ENCODE measurements around the gene SPATA19. TPM values are rescaled to one million over a fixed set of nuclear protein-coding genes. Genes with fewer than 3 reads are reported as not detected.

SPATA19 gene
- total RNA-seq, 1 donor from 2014 or later: not detected

DNA sequence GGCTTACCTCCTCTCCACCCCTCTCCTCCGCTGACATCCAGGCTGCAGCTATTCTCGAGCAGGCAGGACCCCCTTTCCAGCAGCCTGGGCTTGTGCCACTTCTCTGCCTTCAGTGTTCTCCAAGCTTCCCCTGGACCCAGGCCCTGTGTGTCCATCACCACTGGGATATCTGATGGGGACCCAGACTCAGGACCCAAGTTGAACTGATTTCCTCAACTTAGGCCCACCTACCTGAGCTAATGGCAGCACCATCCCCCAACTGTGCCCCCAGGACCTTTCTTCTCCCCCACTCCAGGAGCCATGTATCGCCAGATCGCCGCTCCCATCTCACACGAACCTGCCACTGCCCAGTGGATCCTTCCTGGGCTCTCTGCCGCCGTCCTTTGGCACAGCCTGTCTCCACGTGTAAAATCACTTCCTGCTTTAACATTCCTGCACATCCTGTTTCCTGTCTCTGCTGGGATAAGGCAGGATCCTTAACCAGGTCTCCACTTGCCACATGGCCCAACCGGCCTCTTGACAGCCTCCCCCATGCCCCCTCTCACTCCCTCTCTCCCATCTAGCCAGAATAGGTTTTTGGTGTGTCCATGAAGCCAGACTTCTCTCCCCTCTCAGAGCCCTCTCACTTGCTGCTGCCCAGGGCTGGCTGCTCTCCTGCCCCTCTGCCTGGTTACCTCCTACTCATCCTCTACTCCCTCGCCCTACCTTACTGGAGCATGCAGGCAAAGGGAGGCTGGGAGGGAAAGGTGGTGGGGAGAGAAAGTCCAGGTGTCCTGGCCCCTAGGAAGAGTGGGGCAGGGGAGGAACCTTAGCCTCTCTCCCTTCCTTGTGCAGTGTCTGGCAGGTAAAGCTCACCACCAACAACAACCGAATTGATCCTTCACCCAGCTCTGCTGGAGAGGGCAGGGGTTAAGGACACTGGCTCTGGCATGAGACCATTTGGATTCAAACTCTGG is 9.4 kb downstream of the SPATA19 start:
- no peak for DNase-seq (ENCODE audit: low spot score)

DNA sequence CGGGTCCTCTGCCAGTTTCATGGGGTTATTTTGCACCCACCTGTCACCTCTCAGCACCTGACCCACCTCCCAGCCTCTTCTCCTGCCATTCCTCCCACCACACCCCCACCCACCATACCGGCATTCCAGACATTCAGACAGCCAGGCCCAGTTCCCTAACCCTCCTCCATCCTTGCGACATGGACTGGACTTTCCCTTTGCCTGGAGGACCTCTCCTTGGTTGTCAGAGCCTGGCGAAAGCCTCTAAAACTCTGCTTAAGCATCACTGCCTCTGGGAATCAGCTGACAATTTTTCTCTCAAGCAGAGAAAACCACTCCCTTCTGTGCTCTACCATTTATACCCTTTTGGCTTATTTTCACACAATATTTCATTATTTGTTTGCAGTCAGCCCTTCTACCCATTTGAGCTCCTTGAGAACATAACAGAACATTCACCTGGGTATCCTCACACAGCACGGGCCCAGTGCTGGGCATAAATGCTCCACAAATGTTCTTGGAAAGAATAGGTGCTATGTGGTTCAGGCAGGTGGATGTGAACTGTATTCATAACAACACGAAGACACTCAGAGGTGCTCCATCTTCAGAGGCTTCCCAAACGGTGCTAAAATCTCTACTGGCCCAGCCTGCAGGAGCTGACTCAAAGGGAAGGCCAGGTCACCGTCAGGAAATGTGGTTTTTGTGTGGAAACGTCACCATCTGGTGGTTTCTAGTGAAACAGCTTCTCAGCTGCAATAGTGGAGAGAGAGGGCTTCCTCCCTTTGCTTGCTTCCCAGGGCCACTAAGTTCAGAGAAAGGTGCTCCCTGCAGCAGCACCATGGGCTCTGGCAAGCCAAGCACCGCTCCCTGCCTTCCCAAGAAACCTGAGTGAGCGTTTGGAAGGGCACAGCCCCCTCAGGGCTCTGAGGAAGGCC is 10.4 kb downstream of the SPATA19 start:
- peak; percentile 75 for DNase-seq (ENCODE audit: low spot score)

DNA sequence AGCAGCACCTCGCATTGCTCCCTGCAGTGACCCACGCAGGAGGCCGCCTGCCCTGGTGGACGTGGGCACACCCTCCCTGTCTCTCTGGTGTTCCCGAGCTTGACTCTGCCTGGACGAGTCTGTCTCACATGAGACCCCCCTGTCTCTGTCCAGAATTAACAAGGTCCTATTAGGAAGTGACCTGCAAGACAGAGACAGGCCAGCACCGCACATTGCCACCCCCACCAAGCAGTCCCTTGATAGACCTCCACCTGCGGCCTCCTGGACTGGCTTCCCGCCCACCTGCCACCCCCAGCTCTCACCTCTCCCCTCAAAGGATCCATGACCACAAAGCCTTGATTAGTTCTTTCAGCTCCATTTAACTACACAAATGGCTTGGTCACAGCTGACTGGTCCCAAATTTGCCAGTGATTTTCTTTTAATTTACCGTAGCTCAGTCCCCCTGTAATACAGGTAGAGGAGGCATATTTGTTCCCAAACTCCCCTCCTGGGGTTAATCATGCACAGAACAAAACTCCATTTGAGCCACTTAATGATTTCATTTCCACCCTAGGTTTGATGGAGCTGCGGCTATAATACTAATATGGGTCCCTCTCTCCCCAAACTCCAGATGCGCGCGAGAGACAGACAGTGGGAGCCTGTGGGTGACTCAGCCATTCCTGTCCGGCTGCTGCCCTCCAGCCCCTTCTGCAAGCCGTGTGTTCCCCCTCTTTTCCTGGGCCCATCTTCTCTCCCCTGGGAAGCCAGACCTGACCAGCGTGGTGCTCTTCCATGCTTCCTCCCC is 11.2 kb downstream of the SPATA19 start:
- DNase-seq (ENCODE audit: low spot score): no peak

DNA sequence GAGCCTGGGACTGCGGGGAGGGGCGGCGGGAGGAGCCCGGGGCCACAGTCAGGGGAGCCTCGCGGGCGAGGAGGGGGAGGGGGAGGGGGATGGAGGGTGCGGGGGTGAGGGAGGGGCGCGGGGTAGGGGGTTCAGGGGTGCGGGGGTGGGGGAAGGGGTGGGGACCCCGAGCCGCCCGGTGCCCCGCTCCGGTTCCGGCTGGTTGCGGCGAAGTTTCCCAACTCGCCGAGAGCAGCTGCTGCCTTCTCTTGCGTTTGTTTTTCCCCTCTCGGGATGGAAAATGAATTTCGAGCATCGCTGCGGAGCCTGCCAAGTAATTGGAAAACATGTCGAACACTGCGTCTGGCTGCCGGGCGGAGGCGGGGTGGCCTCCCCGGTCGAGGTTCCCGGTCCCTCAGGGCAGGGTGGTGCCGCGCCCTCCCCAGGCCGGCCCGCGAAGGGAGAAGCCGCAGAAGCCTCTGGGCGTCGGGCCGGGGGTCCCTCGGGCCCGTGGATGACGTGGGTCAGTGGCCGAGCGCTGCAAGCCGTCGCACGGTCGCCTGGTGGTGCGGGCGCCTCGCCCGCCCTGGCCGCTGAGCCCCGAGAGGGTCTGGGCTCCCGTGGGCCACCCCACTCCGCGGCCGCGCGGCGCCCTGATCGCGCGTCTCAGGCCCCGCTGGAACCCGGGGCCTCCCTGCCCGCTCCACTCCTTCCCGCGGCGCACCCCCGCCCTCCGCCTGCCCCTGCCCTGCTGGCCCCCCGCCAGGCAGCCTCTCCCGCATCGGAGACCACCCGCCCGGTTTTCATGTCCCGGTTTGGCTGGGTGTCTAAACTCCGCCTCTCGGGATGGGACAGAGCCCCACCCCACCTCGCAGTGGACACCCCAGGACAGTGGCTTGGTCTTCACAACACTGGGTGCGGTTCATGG is 12.1 kb downstream of the SPATA19 start:
- no peak for DNase-seq (ENCODE audit: low spot score)

DNA sequence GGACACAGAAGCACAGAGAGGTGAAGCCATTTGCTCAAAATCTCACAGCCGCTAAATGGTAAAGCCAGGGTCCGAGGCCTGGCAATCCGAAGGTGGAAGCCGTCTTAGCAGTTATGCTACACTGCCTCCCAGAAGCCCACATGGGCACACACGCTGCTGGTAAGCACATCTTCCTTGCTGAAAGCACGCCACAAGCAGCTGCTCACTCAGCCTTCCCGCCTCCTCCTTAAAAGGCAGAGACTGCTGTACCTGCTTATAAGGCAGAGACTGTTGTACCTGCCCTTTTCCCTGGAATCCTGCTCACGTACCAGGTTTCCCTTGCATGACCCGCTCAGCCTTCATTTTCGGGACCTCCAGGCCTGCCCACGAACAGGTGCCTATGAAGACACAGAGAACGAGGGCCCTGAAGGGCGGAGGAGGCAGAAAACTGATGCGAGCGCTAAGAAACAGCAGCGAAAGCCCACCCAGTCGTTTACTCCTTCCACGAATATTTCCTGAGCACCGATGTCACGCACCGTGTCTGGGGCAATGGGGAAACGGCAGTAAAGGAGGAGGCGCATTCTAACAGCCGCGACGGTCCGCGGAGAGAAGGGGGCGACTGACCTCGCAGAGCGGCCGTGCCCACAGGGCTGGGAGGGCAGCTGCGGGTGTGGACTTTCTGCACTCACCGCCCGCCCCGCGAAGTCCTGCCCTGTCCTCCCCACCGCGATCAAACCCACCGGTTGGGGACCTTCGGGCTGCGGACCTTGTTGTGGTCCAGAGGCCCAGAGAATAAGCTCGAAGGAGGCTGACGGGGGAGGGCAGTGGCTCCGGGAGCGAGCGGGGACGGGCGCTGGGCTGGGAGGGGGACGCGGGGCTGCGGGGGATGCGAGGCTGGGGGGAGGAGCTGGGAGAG is 13.0 kb downstream of the SPATA19 start:
- no peak for DNase-seq (ENCODE audit: low spot score)

DNA sequence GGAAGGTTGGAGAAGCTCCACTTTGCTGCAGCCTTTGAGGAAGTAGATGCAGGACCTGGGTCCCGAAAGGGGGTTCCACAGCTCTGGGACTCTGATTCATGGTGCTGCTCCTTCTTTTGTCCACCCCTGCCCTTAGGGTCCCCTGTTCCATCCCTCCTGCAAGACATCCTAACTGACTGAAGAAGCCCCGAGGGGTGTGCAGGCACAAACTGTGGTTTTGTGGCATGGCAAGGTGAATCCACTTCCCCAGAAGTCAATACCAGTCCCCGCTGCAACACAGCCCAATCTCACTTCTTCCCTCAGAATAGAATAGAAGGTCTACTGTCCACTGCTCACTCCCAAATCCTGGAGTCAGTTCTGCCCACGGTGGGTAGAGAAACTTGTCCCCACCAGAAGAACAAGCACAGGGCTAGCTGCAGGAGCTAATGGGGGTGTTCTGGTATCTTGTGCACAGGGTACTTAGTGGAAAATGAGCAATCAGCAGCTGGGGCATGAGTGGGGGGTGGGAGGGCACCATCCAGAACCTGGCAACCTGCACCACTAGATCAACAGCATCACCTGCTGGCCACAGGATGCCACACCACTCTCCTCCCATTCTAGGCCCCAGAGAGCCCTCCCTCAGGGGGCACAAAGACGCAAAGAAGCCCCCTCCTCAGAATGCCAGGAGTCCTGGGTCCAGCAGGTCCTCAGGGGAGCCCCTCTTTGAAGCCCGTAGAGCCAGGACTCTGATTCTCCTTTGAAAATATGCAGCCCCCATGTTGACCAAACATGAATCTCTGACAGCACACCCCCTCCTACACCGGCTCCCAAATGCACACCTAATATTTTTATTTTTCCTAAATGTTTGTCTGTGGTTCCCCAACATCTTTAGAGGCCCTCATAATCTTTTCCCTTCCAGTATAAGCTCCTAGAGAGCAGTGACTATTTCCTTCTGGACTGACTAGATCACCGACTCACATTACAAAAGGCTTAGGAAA is 14.1 kb downstream of the SPATA19 start:
- DNase-seq (ENCODE audit: low spot score): no peak

DNA sequence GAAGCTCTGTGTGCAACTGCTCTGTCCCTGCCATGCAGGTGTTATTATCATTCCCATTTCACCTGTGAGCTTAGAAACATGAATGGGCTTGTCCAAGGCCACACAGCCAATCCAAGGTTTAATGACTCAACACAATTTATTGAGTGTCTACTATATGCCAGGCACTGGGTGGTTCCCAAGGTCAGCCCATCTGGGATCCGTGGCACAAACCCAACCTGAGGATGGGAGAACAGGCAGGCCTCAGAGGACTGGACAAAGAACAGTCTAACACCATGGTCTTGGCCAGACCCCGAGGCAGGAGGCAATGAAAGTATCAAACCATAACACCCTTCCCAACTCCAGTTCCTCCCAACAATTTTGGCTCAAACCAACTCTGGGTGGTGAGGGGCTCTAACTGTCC is 15.7 kb downstream of the SPATA19 start:
- no peak for DNase-seq (ENCODE audit: low spot score)

DNA sequence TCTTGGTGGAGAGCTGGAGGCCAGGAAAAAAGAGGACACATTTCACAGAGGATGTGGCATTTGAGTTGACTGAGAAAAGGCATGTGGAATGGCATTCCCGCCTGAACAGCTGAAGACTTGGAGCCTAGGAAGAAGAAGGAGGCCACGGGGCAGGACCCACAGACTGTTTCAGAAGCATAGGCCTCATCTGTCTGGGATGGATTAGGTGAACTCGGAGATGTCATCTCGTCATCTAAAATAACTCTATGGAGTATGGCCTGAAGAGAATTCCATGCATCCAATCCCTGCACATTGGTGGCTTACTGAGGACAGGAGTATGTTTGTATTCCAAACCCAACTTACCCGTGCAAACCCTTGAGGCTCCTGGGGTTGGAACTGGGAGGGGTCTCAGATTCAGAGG is 16.4 kb downstream of the SPATA19 start:
- no peak for DNase-seq (ENCODE audit: low spot score)

DNA sequence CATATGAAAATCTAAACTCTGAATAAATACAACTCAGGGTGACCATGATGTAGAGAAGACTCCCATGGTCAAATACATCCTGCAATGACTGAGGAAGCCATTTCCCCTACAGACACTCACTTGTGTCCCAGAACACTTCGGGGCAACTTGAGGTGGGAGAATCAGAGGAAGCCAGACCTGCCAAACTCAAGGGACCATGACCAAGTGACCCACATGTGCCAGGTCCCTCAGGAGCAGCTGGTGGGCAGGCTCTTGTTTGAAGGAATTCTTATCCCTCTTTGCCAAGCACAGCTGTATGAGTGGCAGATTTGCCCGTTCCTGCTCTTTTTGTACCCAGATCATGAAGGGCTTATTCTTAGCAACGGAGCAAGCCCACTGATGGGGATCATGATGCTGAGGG is 17.8 kb downstream of the SPATA19 start:
- DNase-seq (ENCODE audit: low spot score): no peak

DNA sequence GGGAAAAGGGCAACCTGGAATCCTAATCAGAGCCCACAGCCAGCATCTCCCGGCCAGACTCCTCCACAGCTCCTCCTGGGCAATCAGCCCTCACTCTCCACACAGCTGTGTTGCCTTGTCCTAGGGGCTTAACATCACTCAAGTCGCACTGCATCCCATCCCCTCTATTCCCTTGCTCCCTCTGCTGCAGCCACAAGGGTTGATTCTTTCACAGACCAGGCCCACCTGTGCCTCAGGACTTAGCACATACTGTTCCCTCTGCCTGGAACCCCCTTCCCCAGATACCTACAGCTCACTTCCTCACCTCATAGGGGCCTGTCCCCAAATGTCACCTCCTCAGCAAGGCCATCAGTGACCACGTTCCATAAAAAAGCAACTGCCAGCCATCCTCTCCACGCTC is 18.4 kb downstream of the SPATA19 start:
- DNase-seq (ENCODE audit: low spot score): no peak

DNA sequence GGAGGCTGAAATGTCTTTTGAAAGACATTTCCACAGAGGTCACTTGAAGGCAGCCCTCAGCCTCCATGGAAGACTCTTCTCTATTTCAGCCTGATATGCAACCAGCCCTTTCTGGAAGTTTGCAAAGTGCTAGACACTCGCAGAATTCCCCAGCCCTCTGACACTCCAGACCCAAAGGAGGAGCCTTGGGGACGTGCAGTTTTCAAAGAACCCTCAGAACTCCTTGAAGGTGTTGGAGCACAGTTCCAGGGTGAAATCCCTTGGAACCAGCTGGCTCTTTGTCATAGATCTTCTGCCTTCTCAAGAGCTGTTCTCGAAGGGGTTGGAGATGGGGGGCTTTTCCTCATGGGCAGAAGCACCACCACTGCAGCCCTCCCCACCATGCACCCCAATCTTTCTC is 19.6 kb downstream of the SPATA19 start:
- DNase-seq (ENCODE audit: low spot score): no peak

DNA sequence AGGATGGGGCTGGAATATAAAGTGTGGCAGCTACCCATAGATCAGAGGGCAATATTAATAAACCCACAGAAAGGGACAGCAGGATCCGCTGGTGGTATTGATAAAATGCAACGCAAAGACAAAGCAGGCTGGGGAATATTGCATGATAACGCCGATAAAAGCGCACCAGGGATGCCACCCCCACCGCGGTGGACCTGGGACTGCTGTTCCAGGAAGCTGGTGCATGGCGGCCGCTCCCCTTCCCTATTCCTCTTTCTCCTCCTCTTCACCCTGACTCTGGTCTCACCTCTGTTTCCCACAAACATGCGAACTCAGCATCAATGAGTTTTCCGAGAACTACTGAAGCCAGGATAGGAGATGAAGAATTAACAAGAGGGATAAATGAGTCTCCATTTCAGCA is 20.2 kb downstream of the SPATA19 start:
- DNase-seq (ENCODE audit: low spot score): no peak

DNA sequence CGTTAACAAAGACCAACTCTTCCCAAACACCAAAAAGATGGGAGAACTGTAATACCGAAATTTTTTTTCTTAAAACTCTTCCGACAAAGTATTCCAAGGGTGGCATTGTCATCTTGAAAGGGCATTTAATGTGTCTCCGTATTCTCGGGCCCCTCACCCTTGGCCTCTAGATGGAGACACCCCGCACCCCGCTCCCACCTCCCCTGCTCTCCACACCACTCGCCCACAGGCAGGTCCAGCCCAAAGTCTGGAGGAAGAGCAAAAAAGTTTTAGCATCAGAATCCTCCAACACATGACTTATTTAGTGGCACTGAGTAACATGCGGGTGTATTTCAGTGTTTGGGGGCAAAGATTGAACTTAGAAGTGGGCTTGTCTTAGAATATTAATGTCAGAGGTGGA is 20.7 kb downstream of the SPATA19 start:
- no peak for DNase-seq (ENCODE audit: low spot score)

DNA sequence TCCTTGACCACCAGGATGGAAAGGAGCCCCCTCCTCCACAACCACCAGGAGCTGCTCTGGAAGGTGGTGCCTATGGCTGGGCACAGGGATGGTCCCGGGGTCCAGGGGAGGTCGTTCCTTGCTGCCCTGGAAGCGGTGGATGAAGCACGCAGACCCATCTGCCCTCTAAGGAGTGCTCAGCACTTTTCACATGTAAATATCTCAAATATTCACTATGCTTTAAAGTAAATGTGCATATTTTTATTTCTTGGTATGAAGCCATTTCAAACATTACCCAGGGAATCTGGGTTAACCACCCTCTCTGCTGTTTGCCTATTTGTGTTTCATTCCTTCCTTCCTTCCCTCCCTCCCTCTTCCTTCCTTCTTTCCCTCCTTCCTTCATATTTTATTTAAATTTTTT is 21.7 kb downstream of the SPATA19 start:
- DNase-seq (ENCODE audit: low spot score): no peak

DNA sequence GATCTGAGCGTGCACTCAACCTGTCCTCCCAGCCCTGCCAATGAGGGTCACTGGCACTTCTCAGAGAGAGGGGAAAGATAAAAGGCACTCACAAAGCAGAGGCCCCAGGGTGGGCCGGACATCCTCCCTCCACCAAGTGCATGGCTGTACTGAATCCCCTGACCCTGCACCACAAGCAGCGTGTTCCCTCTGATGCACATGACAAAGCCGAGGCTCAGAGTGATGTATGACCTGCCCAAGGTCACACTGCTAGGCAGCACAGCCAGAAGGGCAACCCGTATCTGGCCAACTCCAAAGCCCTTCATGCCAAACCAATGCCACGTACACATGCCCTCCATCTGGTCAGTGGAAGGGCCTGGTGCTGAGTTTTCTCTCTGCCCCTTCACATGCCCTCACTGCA is 22.1 kb downstream of the SPATA19 start:
- DNase-seq (ENCODE audit: low spot score): no peak

DNA sequence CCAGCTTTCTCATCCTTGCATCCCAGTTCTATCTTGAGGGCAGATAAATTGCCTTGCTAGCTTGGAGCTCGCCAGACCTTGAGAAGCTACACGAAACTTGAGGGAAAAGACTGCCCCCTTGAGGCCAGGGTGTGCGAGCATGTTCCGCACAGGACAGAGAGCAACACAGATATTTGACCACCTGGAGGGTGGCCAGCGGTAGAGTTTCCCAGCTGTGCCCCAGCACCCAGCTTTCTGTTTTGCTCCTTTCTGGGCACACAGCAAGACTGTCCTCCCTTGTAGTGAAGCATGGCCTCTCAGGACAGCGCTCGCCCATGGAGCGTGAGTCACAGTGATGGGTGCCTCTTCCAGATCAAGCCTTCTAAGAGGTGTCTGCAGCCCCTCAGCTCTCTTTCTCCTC is 23.5 kb downstream of the SPATA19 start:
- peak; percentile 51 for DNase-seq (ENCODE audit: low spot score)

DNA sequence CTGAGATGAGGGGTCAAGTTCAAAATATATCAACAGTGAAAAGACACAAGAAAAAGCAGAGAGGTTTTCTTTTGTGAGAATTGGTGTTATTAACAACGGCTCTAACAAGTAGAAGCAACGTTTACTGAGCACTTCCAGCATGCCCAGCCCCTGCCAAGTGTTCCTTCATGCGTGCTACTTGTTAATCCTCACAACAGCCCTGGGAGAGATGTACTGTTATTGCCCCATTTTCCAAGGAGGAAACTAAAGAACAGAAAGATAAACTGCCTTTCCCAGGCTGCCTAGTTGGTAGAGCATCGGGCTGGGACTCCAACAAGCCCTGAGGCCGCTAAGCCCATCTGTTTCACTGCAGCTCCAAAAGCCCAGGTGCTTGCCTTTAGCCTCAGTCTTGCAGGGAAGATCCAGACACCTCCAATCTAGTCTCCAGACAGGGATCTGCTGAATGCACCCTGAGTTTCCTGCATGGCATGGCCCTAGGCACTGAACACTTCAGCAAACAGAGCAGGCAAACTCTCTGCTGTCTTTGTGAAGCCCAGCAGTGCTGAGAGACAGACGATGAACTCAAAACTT is 25.5 kb downstream of the SPATA19 start:
- no peak for DNase-seq (ENCODE audit: low spot score)

DNA sequence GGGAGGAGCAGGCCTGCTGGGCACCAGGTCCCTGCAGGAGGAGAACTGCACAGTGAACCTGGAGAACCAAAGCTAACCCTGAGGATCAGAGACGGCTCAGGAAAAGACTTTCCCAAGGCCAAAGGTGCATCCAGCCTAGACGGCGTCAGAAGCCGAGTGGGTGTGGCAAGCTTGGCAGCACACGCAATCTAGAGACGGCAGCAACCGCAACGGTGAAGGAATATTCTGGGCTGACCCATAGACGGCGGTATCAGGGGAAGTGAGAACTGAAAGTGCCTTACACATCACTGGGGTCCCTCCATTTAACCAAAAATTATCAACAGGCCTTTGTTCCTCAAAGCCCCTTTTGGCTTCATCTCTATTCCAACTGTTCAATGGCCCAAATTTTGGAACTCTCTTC is 26.2 kb downstream of the SPATA19 start:
- no peak for DNase-seq (ENCODE audit: low spot score)
